DMS153 treated with DMSO at 0.1 percent for 48 hours (cell line): ENCODE results near the gene PDHB.

Experiments
- DNase-seq: peaks from one replicate; lab custom pipeline; 2025; ENCODE audit not compliant: unreplicated experiment; lab: John Stamatoyannopoulos, UW

The PDHB gene

DNA sequence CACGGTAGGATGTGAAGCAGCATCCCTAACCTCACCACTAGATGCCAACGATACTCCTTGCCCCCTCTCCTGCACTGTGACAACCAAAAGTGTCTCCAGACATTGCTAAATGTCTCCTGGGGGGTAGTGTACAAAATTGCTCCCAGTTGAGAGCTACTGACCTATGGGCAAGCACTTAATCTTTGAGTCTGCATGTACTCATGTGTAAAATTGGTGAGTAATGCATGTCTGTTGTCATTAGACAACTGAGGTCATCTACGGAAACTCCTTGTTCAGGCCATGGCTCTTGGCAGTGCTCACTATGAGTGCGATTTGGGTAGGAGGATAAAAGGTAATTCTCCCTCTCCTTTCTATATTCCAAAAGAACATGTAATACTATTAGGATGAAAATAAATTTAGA is 29.2 kb downstream of the PDHB start:
- DNase-seq: no peak

DNA sequence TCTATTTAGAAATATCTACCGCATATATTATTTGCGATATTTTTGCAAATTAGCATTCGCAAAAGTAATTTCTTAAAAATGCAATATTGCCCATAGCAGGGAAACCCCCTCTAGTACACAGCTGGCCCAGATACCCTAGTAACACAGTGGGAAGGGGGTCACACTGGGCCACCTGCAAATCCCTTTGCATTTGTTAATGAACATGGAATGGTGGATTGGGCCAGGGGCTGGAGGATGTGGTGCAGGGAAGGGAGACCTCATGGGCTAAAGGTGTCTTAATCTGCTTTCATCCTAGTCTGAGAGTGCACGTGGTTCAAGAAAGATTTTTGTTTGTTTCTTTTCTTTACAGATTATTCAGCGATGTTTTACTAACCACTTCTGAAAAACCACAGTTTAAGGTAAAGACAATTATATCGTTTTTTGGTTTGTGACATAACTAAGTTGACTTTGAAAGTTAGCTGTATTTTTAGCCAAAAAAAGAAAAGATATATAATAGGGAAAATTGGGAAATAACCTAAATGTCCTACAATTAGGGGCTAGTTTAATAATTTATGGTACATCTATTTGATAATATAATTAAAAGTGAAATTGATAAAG is 30.0 kb downstream of the PDHB start:
- no peak for DNase-seq

DNA sequence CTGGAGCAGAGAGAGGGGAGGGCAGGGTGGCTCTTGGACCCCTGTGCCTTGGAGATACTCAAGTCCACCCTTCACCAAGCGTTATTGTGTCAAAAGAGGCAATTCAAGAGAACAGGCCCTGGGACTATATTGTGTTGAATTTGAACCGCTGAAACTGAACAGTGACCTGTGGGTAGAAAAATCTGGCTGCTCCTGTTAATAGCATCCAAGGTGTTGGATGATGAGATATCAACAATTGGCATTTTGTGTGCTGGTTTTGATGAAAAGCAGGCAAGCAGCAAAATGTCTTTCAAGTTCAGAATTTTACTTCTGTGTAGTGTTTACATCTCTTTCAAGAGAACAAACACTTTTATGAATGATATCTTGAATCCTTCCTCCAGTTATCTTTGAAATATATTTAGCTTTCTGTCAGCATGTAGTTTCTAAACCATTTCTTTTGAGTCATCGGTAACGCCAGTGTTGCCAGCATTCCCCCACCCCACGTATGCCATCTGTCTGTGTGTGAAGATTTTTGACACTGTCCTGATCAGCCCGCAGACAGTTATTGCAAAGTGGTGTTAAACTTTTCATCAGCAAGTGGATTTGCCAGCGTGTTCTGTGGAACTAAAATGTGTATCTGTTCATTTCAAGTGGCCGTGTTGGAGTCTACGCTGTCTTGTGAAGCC is 34.8 kb downstream of the PDHB start:
- DNase-seq: no peak

GRCh38 chr3:58394339-58394738 is 39.3 kb downstream of the PDHB start:
- no peak for DNase-seq

GRCh38 chr3:58392181-58392580 is 41.5 kb downstream of the PDHB start:
- no peak for DNase-seq

DNA sequence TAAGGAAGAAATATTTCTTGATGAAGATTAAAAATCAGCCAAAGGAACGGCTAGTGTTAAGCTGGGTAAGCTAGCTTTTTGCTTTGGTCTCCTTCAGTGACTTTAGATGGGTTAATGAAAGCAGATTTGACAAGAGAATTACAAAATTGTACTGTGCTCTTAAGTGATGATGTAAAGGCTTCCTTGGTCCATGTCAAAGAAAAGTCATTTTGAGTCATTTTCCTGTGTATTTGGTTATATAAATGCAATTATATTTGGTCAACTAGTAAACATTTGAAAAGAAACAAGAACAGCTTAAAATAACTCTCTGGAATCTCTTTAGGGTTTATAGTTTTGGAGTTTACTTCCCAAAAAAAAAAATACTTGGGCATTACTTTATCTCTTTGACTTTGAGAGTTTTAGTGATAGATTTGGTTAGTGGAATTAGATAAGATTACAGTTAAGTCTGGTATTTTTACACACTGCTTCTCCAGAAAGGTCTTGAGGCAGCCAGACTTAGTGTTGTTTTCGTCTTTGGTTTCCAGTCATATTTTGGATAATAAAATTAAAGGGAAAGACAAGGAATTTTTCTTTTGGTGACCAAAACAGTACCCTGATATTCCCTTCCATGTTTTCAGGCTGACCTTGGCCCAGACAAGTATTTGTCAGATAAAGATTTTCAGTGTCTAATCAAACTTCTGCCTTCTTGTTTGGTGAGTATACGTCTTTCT is 42.3 kb downstream of the PDHB start:
- no peak for DNase-seq

GRCh38 chr3:58388550-58389091 is 45.0 kb downstream of the PDHB start:
- no peak for DNase-seq

GRCh38 chr3:58387650-58388546 is 45.7 kb downstream of the PDHB start:
- no peak for DNase-seq

- DNase-seq: no peak
Measured at GRCh38 chr3:58386626-58387365, 46.8 kb downstream of the PDHB start.

DNA sequence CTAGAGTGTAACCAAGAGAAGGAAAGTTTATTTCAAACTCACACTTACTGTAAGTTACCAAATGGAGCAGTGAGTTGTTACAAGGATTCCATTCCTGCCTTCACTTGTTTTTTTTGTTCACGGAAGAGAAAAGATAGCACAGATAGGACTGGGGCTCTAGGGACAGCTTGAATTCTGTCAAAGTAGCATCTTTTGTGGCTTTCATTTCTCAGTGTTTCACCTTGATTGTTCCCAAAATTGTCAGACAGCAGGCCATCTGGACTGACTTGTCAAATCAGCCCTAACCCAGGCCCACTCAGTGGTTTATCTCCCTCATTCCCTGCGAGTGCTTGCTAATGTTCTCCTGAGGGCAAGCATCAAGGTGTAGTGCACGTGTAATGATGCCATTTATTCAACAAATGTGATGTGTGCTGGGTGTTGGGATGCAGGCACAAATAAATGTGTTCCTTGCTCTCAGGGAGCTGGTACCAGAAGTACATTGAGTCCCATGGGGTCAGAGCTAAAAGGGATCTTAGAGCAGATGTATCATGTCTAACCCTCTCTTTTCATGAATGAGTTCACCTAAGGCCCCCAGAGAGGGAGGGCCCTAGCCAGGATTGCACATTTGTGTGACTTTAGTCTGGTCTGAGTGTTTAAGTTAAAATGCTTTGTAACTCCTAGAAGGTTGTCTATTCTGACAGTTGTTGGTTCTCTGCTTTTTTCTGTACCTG is 49.1 kb downstream of the PDHB start:
- DNase-seq: no peak

GRCh38 chr3:58383904-58384303 is 49.7 kb downstream of the PDHB start:
- DNase-seq: no peak

DNA sequence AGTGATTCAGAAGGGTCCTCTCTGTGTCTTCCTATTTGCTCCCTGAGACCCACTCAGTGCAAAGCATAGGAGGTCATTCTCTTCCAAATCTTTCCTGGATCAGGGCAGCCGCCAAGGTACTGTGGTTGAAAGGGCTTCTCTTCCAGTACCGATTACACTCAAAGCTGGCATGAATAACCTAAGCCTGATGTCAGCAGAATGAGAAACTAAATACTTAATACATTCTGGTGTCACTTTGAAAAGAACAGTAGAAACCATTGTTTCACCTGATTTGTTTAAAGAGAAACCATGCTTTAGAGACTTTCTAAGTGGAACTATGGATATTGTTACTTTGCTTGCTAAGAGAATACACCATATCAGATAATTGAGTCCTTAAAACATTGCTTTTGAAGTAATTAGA is 50.2 kb downstream of the PDHB start:
- no peak for DNase-seq

- no peak for DNase-seq
Measured at GRCh38 chr3:58379351-58380073, 54.1 kb downstream of the PDHB start.

GRCh38 chr3:58377750-58378149 is 55.9 kb downstream of the PDHB start:
- DNase-seq: no peak
